GM12873 (cell line): Measurements from ENCODE around the gene CSNK1G3.

Experiments
- TF ChIP-seq, protein P1 (sequence below): IDR thresholded peaks from 2 replicates; pipeline ENCODE4 v1.5.1; 2012; ENCODE audit warnings: low read depth, mild to moderate bottlenecking, moderate library complexity, low read length, control low read depth; ENCODE audit not compliant: insufficient read depth; ENCODE audit errors: missing control alignments

Gene CSNK1G3

DNA sequence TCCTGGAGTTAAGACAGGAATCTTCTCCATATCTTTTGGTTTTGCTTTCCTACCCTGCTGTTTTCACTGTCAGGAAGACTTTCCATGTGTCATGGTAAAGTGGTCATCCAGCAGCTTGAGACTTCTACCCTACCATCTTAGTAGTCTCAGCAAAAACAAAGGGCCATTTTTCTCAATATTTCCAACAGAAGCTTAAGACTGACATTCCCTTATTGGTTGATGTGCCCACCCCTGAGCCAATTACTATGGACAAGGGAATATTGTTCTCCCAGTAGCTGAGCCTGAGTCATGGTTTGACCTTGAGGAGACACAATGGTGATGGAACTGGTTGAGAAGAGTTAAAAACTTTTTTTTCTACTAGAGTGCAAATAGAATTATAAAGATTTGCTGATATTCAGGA lies 105.6 kb downstream of the CSNK1G3 start:
- TF ChIP-seq, protein P1, sequence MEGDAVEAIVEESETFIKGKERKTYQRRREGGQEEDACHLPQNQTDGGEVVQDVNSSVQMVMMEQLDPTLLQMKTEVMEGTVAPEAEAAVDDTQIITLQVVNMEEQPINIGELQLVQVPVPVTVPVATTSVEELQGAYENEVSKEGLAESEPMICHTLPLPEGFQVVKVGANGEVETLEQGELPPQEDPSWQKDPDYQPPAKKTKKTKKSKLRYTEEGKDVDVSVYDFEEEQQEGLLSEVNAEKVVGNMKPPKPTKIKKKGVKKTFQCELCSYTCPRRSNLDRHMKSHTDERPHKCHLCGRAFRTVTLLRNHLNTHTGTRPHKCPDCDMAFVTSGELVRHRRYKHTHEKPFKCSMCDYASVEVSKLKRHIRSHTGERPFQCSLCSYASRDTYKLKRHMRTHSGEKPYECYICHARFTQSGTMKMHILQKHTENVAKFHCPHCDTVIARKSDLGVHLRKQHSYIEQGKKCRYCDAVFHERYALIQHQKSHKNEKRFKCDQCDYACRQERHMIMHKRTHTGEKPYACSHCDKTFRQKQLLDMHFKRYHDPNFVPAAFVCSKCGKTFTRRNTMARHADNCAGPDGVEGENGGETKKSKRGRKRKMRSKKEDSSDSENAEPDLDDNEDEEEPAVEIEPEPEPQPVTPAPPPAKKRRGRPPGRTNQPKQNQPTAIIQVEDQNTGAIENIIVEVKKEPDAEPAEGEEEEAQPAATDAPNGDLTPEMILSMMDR = no peak

DNA sequence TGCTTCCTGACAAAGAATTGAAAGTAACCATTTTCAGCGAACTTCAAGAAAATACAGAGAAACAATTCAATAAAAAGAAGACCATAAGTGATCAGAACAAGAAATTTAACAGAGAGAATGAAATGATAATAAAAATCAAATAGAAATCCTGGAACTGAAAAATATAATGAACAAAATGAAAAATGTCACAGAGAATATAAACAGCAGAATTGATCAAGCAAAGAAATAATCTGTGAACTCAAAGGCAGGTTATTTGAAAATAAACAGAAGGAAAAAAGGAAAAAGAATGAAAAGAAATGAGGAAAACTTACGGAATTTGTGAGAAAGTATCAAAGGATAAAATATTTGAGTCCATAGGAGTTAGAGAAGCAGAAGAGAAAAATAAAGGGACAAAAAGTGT lies 114.1 kb downstream of the CSNK1G3 start:
- TF ChIP-seq, protein P1 = no peak

DNA sequence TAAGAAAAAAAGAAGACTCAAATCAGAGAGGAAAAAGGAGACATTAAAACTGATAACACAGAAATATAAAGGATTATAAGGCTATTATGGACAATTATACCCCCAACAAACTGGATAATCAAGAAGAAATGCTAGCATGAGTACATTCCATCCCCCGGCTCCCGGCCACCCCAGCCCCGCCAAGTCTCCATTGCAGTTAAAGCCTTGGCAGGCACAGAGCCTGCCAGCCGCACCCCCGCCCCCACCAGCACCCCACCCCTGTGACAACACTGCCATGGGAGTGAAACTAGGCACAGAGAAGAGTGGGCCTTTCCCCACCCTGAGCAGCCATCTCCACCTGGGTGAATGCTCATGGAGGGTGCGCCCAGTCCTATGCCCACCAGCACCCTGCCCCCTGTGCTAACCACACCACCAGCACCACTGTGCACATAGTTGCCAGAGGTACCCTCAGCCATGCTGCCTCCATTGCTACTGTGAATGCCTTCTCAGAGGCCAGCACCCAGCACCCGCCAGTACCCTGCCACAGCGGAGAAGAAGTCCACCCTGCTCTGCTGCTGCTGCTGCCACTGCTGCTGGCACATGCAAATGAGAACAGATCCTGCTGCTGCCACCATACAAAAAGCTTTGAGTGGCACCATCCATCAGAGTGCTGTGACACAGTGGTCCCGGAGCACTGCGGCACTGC lies 117.0 kb downstream of the CSNK1G3 start:
- TF ChIP-seq, protein P1 = no peak

DNA sequence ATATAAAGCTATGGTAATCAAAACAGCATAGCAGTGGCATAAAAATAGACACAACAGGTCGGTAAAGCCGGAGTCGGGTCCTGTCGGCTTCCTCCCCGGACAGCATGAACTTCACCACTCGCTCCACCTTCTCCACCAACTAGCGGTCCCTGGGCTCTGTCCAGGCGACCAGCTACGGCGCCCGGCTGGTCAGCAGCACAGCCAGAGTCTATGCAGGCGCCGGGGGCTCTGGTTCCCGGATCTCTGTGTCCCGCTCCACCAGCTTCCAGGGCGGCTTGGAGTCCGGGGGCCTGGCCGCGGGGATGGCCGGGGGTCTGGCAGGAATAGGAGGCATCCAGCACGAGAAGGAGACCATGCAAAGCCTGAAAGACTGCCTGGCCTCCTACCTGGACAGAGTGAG lies 124.0 kb downstream of the CSNK1G3 start:
- TF ChIP-seq, protein P1 = no peak

DNA sequence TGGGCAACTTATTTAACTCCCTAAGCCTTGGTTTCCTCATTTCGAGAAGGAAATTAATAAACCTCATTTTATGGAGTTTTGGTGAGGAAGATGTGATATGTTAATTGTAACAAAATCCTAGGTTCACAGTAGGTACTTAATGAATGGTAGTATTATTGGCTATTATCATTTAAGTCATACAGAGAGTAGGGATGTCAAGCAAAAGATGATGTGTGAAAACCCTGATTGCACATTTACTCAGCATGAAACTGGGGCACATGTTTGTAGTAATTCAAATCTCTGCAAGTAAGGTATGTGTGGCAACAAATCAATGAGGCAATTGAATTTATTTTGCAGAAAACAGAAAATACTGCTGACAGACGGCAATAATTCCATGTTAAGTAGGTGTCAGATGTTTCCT lies 127.3 kb downstream of the CSNK1G3 start:
- TF ChIP-seq, protein P1 = no peak

DNA sequence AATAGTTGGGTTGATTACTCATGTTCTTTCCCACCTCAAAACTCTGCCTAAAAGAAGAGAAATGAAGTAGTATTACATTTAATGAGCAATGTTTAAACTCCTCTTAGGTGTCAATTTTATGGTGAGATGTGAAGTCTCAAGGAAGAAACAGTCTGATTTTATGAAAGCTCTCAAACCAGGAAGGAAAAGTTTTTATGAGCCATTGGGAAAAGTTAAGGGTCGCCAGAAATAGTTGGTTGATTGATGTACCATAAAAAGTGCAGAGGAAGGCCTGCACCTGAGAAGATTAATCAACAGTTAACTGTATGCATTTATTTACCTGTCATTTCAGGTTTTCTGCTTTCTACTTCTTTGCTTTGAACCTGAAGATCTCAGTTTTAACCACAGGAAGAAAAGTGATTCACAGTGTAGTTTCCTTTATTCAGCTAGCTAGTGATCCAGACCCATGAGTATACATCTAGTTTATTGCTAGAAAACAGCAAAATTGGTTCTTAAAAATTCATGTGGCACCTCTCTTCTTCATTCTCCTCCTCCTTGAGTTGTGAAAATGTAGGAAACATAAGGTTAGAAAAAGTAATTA lies 133.1 kb downstream of the CSNK1G3 start:
- TF ChIP-seq, protein P1 = no peak

DNA sequence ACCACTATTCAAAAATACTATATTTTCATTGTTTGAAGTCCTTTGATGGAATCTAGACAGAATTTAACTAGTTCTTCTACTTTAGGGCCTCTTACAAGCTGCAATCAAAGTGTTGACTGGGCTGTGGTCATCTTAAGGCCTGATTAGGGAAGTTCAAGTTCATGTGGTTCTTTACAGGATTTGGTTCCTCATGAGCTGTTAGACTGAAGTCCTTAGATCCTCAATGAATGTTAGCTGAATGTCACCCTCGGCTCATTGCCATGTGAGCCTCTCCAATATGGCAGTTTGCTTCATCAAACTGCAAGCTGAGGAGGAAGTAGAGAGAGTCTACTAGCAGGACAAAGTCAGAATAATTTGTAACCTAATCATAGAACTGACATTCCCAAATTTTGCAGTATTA lies 135.1 kb downstream of the CSNK1G3 start:
- TF ChIP-seq, protein P1 = no peak
